ENCODE results near the gene PPP6R3. TPM values are rescaled to one million over a fixed set of nuclear protein-coding genes. Genes with fewer than 3 reads are reported as not detected.

Gene PPP6R3
- total and polyA plus RNA-seq, 2 donors (not counting 3 experiments of a cell fraction or from before 2014, with no cell fraction given) = 31.7 to 98.8 TPM

- POLR2A ChIA-PET = no interaction called here
- Histone ChIP-seq H3K9me3 (replicated peaks; ENCODE audit: control insufficient read depth, insufficient read depth, low read length) (no peaks in the 10 kb centered on the region), H3K9me1 (replicated peaks; ENCODE audit: control insufficient read depth, extremely low read depth, insufficient read depth, low read length) (no peaks in the 10 kb centered on the region), H3K4me2 (ENCODE audit: insufficient read depth, low read length) (no peak overlapping the region), H3K9ac (replicated peaks; ENCODE audit: extremely low read depth, insufficient read depth, low read length) (no peak overlapping the region), H3K4me3 (replicated peaks in 1 of 3; ENCODE audit: insufficient read depth in 1 of 3, low read depth in 1 of 3, low read length in 3 of 3) (no peak overlapping the region), H3K27ac (ENCODE audit: insufficient read depth, low read depth, low read length) (no peak overlapping the region), H4K20me1 (replicated peaks; ENCODE audit: control insufficient read depth, extremely low read depth, insufficient read depth, low read length) (peaks cover 20% of the 10 kb centered on the region), H2AFZ (ENCODE audit: low read depth, low read length) (no peak overlapping the region), H3K79me2 (ENCODE audit: control insufficient read depth, insufficient read depth, low read length) (peaks cover 92% of the 10 kb centered on the region), H3K36me3 (ENCODE audit: control insufficient read depth in 2 of 2, extremely low read depth in 1 of 2, insufficient read depth in 2 of 2, low read length in 2 of 2) (no peaks in the 10 kb centered on the region), H3K27me3 (ENCODE audit: control insufficient read depth in 2 of 2, insufficient read depth in 2 of 2, low read length in 2 of 2) (no peaks in the 10 kb centered on the region), H3K4me1 (ENCODE audit: control insufficient read depth, extremely low read depth, insufficient read depth, low read length) (peaks cover 18% of the 10 kb centered on the region)
- dilution Hi-C loops (cut with MboI; ENCODE audit: extremely low pct_ligation_motif_present, low sequenced_read_pairs) (no loop called here), intact Hi-C loops (cut with micrococcal nuclease) (no loop called here)
- no TSS peak for BruUV-seq (replicated peaks)
- CTCF ChIA-PET = no interaction called here
- TF ChIP-seq POLR2A (IDR thresholded peaks at IDR 0.05; ENCODE audit: low read depth, low read length) (no peak), EZH2 (IDR thresholded peaks at IDR 0.05; ENCODE audit: borderline replicate concordance, low read depth, low read length, severe bottlenecking) (no peak), CTCF (IDR thresholded peaks at IDR 0.05; ENCODE audit: extremely low read depth in 1 of 2, insufficient read depth in 1 of 2, low read depth in 1 of 2, low read length in 2 of 2) (no peak), MYC (IDR thresholded peaks at IDR 0.05; ENCODE audit: low read depth, low read length) (no peak), JUN (IDR thresholded peaks at IDR 0.05; ENCODE audit: borderline replicate concordance, insufficient read depth, insufficient read length, low read depth) (no peak), GATA2 (IDR thresholded peaks at IDR 0.05; ENCODE audit: insufficient read depth, insufficient read length, low read depth, low read length) (no peak), FOS (IDR thresholded peaks at IDR 0.05; ENCODE audit: borderline replicate concordance, insufficient read depth, low read length) (no peak), POLR2AphosphoS5 (IDR thresholded peaks at IDR 0.05; ENCODE audit: insufficient read depth, low read depth, low read length) (no peak), MAX (IDR thresholded peaks at IDR 0.05; ENCODE audit: insufficient read depth, insufficient read length) (no peak)
- no peak for FAIRE-seq
- DNase-seq (ENCODE audit: low read depth, low spot score) = no peak
Measured at GRCh38 chr11:68498903-68499883, 38.6 kb downstream of the PPP6R3 start.

All from endothelial cell of umbilical vein (primary cell).